Left hindlimb (tissue), 1 donor: ENCODE measurements around the gene LRP2.
"Not testable (repeated sequence)": the region's sequence is repeated elsewhere in the genome, so short reads cannot be mapped to it uniquely, and the experiment has no call there.

ENCODE experiments used
- DNase-seq: peaks from one replicate; pipeline ENCODE4 v3.0.0-alpha.2; 2018

The LRP2 gene

DNA sequence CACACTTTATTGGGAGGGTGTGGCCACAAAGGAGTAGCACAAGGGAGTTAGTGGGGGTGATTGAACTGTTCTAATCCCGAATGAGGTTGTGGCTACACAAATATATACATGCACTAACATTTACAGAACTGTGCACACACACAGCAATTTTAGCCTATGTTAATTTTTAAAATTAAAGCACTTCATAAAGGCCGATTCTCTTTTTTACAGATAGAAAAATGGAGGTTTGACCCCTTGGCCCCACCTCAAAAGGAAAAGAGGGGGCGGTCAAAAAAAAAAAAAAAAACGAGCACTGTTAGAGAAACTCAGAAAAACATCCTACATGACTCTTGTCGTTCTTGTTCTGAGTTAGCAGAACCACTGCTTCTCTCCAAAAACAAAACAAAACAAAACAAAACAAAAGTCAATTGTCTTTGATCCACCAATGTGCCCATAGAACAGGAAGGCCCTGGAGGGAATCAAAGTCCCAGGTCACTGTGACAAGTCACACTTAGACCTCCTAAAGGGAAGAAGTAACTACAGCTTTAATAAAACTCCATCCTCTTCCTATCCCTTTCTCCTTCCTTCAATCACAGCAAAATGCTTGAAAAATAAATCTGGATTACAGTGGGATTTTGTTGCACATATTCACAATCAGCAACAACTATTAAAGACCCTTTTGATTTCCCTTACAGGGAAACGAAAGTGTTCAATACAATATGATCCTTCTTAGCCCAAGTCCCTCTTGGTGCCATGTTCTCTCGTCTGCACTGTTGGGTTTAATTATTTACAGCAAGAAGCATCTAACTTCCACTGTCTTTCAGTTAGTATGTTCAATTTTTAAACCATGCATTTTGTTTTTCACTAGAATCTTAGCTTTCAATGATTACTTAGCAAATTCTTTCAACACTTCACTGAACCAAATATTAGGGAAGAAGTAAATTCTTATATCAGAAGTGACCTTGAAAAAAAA is 16.6 kb downstream of the LRP2 start:
- no peak for DNase-seq

DNA sequence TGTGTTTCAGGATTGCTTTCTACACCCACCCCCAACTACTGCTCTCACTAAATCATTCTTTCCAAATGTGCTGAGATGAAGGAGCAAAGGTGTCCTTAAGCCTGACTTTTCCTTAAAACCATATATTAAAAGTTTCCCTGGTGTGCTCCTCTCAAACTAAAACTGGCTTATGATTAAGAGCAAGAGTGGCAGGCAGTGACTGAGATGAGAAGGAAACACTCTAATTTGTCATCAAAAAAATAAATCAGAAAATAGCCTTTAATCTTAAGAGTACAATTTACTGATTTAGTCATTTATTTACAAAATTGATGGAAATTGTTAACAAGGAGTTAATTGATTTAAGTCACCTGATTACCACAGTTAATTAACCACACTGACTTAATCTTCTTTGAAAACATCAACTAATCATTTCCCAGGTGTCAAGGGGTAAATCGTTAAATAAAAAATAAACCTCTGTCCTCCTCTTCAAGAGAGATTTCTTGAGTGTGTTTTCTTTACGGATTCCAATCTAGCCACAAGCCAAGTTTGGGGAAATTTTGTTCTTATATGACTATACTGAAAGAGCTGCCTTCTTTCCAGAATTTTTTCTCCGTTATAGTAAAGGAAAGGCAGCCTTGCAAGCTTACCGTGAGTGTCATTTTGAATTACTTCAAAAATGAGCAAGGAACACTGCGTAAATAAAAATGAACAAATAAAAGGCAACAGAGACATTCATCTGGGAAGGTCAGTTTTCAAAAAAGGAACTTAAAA is 17.4 kb downstream of the LRP2 start:
- no peak for DNase-seq

DNA sequence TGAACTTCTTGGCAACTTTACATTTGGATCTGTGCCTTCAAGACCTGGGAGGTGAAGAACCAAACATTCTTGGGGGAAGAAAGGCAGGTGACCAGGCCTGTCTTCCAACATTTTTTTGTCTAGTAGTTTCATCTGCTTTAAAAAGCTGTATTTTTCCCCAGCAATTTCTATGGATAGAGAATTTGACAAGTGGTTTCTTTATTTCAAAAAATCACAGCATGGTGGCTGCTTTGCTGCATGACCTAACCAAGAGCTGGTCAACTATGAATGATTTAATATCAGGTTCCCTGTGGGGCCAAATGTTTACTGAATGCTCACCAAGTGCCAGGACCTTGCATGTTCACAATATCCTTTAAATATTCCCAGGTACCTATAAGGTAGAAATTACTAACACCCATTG is 19.1 kb downstream of the LRP2 start:
- DNase-seq, result no peak

DNA sequence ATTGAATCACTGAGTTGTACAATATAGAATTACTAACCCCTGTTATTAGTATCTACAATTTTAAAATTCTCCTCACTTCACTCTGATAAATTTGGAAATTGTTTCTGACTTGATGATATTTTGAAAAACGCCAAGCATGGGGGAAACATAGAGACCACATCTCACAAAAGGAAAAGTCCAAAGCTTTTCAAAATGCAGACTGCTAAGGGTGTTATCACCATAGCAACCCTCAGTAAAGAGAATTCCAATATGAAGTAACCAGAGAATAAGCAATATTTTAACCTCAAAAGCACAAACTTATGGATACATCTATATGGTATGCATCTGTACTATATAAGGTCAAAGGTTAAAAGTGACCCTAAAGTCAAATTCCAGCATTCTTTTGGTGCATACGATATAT is 22.7 kb downstream of the LRP2 start:
- DNase-seq, result no peak

DNA sequence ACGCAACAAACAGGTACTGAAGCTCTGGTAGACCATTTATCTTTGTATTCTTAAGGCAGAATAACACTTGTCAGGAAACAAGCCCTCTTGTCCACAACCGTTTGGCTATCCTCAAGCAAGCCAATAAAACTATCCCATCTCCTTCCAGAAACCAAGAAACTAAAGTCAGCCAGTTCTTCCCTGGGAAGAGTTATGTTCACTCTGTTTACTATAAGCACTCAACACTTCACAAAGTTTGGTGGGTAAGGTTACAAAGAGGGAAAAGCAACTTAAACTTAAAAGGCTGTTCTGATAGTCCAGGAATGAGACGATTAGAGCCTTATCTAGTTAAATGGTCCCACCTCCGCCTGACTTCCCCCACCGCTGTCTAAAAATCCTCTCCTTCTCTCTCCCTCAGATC is 25.6 kb downstream of the LRP2 start:
- DNase-seq, result no peak

DNA sequence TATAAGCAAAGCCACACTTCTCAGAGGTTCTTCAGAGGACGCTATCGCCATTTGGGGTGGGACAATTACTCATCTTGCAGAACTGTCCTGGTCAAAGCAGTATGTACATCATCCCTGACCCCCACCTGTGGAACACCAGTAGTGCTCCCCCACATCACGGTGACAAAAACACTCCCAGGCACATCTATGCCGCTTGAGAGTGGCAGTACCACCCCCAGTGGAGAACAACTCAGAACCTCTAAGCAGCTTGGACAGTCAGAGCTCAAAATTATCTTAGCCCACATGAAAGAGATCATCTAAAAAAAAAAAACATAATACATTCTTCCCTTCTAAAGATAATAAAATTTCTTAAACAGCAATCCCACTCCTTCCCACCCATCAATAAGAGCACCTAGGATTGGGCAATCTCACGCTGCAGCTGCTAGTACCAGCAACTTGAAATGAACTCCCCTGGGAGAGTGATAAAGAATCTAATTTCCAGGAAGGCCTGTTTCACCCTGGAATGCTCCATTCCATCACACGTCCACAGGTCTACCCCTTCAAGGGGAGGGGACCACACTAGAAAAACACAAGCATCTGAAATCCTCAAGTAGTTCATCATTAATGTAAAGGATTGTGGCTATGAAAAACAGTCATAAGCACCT is 31.7 kb downstream of the LRP2 start:
- no peak for DNase-seq

DNA sequence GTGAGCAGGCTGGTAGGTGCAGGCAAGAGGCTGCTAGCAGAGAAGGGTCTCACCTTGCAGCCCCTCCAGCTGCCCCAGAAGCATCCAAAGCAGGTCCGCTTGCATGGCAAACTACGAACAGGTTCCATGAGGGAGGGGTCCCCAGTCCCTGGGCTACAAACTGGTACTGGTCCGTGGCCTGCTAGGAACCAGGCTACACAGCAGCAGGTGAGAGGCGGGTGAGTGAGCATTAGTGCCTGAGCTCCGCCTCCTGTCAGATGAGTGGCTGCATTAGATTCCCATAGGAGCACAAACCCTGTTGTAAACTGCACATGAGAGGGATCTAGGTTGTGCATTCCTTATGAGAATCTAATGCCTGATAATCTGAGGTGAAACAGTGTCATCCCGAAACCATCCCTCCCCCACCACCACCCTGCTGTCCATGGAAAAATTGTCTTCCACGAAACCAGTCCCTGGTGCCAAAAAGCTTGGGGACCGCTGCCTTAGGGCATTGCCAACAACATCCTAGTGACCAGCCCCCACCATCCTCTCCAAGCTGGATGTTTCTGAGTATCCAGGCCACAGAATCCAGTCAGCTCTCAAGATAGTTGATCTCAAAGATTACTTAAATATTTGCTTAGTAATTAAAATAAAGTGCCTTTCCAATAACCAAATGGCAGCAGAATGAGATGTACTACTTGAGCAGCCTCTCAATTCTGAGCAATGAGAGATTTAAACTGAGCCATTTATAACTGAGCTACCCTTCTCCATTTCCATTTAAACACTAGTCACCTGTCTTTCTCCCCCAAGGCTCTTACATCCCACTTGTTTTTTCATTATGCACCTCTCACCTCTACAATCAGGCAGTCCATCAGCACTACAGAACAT is 32.4 kb downstream of the LRP2 start:
- DNase-seq, result no peak

DNA sequence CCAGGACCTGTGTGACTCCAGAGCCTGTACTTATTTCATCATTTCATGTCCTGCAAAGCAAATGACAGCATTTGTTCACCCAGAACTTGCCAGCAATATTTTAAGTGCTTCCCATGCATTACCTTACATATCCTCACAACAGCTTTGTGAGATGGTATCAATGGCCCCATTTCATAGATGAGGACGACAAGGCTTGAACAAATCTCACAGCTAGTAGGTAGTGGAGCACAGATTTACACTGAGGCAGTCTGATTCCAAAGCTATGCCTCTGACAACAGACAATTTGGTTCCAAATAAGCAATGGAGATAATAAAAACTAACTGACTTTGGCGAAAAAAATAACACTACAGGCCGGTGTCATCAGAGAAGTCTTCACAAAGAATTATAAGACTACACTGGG is 33.5 kb downstream of the LRP2 start:
- no peak for DNase-seq

DNA sequence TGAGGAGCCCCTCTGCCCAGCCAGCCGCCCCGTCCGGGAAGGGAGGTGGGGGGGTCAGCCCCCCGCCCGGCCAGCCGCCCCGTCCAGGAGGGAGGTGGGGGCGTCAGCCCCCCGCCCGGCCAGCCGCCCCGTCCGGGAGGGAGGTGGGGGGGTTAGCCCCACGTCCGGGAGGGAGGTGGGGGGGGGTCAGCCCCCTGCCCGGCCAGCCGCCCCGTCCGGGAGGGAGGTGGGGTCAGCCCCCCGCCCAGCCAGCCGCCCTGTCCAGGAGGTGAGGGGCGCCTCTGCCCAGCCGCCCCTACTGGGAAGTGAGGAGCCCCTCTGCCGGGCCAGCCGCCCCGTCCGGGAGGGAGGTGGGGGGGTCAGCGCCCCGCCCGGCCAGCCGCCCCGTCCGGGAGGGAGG is 34.5 kb downstream of the LRP2 start:
- DNase-seq, result not testable (repeated sequence)

DNA sequence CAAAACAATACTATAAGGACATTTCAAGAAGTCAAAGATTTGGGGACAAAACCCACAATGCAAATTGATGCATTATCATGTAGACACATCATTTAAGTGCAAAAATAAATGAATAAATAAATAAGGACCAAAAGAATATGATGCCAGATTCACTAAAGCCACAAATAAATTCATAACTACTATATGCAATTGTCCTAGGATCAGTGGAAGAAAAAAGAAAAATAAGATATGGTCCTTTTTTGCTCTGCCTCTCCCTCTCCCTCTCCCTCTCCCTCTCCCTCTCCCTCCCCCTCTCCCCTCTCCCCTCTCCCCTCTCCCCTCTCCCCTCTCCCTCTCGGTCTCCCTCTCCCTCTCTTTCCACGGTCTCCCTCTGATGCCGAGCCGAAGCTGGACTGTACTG is 36.4 kb downstream of the LRP2 start:
- not testable (repeated sequence) for DNase-seq

DNA sequence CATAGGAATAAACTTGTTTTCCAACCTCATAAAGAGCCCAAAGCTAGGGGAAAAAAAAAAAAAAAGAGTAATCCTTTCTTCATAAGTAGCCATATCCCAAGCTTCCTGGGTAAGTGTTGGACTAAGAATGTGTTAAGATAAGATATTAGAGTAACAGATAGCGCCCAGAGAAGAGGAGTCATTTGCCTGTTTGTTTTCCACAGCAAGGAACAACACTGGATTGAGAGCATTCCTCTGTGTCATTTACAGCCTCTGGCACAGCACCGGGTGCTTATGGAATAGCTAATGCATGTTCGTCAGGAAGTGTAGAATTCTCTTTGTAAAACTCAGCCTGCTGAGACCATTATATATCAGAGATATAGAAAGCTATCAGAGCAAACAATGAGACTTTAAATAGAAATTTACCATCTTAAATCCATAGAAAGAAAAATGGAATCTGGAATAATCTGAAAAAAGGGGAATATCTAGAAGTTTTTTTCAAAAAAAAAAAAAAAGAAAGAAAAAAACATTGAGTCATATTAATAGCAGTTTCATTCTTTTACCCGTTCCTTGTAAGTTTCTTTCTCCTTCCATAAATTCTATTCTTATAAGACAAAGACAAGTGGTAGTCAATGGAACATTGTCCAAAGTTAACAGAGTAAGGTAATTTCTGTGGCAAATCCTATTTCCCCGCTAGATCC is 37.6 kb downstream of the LRP2 start:
- no peak for DNase-seq

DNA sequence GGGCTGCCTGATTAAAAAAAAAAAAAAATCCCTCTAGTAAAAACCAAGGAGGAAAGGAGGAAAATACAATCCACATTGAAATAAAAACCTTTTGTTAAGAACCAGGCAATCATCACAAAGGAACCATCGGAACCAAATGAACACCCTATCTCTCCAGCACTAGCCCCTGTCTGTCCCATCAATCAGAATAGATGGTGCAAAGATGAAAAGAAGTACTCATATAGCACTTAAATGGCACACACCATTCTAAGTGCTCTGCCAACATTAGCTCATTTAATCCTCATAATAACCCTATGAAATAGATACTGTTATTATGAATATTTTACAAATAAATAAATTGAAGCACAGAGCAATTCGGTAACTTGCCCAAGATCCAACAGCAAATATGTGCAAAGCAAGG is 38.5 kb downstream of the LRP2 start:
- no peak for DNase-seq

DNA sequence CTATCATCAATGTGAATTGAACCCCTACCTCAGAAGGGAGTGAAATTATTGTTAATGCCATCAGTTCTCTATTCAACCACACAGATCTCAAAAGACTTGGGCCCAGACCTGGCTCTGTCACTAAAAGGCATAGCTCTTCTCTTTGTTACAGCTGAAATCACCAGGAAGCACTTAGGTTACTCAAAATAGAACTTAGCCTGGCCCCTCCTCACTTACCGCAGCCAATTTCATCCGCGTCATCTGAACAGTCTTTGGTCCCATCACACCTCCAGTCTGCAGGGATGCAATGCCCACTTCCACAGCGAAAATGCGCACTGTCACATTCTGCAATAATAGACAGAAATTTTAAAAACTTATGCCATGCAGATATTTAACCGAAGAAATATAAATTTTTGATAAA is 41.8 kb downstream of the LRP2 start:
- DNase-seq, result no peak

DNA sequence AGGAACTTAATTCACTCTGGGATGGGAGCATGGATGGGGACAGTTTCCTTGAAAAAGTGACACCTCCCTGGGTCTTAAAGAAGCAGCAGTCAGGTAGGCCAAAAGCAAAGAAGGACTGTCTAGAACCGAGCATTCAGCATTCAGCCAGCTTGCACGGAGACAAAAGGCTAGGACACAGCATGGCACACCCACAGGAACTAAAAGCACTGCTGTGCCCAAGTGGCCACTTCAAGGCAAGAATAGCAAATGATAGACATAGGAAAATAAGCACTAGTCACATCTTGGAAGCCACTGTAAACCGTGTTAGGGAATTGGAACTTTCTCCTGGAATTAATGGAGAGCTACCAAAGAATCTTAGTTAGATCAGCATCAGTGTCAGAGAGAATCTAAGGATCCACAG is 47.0 kb downstream of the LRP2 start:
- no peak for DNase-seq

DNA sequence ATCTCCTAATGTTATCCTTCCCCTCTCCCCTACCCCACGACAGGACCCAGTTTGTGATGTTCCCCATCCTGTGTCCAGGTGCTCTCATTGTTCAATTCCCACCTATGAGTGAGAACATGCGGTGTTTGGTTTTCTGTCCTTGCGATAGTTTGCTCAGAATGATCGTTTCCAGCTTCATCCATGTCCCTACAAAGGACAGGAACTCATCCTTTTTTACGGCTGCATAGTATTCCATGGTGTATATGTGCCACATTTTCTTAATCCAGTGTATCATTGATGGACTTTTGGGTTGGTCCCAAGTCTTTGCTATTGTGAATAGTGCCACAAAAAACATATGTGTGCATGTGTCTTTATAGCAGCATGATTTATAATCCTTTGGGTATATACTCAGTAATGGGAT is 54.0 kb downstream of the LRP2 start:
- not testable (repeated sequence) for DNase-seq

DNA sequence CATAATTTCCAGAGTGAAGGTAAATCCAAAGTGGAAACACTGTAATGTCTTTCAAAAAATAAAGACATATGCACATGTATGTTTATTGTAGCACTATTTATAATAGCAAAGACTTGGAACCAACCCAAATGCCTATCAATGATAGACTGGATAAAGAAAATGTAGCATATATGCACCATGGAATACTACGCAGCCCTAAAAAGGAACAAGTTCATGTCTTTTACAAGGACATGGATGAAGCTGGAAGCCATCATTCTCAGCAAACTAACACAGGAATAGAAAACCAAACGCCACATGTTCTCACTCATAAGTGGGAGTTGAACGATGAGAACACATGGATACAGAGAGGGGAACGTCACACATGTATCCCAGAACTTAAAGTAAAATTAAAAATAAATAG is 57.6 kb downstream of the LRP2 start:
- DNase-seq, result not testable (repeated sequence)

DNA sequence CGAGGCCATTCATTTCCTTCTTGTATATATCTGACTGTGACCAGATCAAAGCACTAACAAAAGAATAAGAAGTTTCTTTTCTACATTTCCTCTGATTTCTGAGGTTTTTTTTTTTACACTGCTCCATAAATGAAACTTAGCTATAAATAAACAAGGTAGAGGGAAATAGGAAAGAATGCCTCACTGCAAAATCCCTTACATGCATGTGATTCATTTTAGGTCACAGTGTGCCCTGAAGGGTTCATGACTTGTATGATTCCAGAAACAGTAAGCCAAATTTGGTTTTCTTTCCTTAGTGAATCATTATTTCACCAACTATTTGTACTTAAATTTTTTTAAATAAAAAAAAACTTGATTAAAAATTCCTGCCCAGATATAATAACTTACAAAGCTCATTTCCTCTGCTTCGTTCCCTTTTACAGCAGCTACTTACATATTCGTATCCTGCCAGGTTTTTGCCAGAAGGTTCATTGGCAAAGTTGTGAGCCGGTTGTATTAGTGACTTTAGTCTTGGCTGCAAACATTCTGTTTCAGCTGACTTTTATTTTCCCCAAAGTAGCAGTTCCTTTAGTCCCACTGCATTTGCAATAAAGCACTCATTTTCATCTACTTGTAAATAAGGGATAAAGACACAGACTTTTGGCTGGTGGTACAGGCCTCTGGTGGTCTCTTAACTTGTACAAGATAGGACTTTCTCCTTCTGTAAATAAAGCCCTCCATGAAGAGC is 58.6 kb downstream of the LRP2 start:
- DNase-seq, result no peak

DNA sequence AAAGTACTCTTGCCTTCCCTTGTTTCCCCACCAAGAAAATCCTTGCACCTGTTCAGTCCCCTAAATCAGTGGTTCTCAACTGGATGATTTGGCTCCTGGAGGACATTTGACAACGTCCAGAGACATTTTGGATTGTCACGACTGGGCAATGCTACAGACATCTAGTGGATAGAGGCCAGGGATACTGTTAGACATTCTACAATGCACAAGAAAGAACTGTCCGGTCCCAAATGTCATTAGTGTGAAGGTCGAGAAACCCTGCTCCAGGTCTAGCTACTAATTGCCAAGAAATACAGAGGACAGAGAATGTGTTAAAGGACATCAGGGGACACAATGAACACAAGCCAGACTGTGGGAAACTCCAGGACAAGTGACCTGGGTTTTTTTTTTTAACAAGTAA is 60.0 kb downstream of the LRP2 start:
- DNase-seq, result no peak

DNA sequence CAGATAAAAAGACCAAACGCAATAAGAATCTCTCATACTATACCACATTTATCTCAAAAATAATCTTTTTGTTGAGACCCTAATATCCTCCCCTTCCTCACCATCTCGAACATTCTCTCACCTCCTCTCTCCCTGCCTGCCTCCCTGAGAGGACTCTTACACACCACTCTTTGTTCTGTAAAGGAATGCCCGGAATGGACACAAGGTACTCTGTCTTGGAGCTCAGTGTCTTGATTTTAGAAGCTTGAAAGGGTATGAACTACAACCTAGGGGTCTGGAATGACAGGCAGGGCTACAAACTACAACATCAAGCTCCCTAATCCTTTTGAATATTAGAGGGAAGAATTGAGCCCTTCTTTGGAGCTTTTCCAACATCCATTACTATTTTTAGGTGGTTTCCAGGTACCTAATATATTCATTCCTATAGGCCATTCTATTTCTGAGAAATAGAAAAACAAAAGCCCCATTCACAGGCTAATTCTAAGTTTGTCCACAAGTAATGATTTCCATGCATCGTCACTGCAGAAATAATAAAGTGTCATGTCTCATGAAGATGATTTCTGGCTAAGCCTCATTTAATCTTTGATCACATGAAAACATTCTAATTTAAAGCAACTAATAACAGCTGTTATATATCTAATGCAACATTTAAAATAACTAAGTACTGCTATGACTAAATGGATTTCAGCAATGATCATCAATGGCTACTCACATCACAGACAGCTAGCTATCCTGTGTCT is 60.6 kb downstream of the LRP2 start:
- DNase-seq, result no peak
